ENCODE data around the gene PTPRJ. TPM values are rescaled to one million over a fixed set of nuclear protein-coding genes. Genes with fewer than 3 reads are reported as not detected.

Gene PTPRJ
- total and polyA plus RNA-seq, 4 donors = 4.1 to 24.7 (median 14.6) TPM

DNA sequence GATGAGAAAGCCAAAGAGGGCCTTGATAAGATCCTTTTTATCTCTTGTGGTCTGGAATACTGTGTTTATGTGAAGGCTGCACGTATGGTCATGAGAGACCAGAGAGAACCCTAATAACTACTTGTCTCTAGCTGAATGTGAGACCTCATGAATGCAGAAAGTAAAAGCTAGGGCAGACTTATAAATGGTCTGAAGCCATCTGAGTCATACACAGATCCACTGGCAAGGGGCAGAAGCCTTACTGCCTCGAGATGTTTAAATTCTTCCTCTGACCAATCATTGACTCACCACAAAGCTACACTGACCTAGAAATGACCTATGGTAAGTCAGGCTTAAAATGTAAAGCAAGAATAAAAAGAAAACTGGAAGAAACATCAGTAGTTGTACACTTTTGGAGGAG is 213.5 kb downstream of the PTPRJ start:
- no peak overlapping the region for H3K9ac ChIP-seq (ENCODE audit: low read depth in 1 of 2, low read length in 2 of 2)
- TF ChIP-seq GABPA (IDR thresholded peaks at IDR 0.05 in 1 of 2, conservative IDR thresholded peaks at IDR 0.05 in 1 of 2) (no peak), FOXA2 (IDR thresholded peaks at IDR 0.05) (no peak), EGR1 (IDR thresholded peaks at IDR 0.05; ENCODE audit: low read depth in 2 of 2) (no peak), TAF1 (conservative IDR thresholded peaks at IDR 0.05) (no peak), RXRA (IDR thresholded peaks at IDR 0.05) (no peak), HNF4G (IDR thresholded peaks at IDR 0.05) (no peak), FOXA1 (IDR thresholded peaks at IDR 0.05) (no peak), SP1 (IDR thresholded peaks at IDR 0.05) (no peak)
- TF ChIP-seq, protein P1, sequence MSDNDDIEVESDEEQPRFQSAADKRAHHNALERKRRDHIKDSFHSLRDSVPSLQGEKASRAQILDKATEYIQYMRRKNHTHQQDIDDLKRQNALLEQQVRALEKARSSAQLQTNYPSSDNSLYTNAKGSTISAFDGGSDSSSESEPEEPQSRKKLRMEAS (IDR thresholded peaks at IDR 0.05) = no peak
- TF ChIP-seq, protein P2, sequence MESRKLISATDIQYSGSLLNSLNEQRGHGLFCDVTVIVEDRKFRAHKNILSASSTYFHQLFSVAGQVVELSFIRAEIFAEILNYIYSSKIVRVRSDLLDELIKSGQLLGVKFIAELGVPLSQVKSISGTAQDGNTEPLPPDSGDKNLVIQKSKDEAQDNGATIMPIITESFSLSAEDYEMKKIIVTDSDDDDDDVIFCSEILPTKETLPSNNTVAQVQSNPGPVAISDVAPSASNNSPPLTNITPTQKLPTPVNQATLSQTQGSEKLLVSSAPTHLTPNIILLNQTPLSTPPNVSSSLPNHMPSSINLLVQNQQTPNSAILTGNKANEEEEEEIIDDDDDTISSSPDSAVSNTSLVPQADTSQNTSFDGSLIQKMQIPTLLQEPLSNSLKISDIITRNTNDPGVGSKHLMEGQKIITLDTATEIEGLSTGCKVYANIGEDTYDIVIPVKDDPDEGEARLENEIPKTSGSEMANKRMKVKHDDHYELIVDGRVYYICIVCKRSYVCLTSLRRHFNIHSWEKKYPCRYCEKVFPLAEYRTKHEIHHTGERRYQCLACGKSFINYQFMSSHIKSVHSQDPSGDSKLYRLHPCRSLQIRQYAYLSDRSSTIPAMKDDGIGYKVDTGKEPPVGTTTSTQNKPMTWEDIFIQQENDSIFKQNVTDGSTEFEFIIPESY (IDR thresholded peaks at IDR 0.05) = no peak
- TF ChIP-seq, protein P3, sequence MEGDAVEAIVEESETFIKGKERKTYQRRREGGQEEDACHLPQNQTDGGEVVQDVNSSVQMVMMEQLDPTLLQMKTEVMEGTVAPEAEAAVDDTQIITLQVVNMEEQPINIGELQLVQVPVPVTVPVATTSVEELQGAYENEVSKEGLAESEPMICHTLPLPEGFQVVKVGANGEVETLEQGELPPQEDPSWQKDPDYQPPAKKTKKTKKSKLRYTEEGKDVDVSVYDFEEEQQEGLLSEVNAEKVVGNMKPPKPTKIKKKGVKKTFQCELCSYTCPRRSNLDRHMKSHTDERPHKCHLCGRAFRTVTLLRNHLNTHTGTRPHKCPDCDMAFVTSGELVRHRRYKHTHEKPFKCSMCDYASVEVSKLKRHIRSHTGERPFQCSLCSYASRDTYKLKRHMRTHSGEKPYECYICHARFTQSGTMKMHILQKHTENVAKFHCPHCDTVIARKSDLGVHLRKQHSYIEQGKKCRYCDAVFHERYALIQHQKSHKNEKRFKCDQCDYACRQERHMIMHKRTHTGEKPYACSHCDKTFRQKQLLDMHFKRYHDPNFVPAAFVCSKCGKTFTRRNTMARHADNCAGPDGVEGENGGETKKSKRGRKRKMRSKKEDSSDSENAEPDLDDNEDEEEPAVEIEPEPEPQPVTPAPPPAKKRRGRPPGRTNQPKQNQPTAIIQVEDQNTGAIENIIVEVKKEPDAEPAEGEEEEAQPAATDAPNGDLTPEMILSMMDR (IDR thresholded peaks at IDR 0.05; ENCODE audit: low read depth, low read length, missing input control) = no peak
- TF ChIP-seq, protein P4, sequence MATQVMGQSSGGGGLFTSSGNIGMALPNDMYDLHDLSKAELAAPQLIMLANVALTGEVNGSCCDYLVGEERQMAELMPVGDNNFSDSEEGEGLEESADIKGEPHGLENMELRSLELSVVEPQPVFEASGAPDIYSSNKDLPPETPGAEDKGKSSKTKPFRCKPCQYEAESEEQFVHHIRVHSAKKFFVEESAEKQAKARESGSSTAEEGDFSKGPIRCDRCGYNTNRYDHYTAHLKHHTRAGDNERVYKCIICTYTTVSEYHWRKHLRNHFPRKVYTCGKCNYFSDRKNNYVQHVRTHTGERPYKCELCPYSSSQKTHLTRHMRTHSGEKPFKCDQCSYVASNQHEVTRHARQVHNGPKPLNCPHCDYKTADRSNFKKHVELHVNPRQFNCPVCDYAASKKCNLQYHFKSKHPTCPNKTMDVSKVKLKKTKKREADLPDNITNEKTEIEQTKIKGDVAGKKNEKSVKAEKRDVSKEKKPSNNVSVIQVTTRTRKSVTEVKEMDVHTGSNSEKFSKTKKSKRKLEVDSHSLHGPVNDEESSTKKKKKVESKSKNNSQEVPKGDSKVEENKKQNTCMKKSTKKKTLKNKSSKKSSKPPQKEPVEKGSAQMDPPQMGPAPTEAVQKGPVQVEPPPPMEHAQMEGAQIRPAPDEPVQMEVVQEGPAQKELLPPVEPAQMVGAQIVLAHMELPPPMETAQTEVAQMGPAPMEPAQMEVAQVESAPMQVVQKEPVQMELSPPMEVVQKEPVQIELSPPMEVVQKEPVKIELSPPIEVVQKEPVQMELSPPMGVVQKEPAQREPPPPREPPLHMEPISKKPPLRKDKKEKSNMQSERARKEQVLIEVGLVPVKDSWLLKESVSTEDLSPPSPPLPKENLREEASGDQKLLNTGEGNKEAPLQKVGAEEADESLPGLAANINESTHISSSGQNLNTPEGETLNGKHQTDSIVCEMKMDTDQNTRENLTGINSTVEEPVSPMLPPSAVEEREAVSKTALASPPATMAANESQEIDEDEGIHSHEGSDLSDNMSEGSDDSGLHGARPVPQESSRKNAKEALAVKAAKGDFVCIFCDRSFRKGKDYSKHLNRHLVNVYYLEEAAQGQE (IDR thresholded peaks at IDR 0.05) = no peak
- TF ChIP-seq, protein P5, sequence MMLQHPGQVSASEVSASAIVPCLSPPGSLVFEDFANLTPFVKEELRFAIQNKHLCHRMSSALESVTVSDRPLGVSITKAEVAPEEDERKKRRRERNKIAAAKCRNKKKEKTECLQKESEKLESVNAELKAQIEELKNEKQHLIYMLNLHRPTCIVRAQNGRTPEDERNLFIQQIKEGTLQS (IDR thresholded peaks at IDR 0.05) = no peak
- H3K4me1 ChIP-seq (ENCODE audit: control insufficient read depth in 4 of 4, insufficient read depth in 4 of 4, low read length in 3 of 4) = no peaks in the 10 kb centered on the region
- 51% methylated on average over 2 of the region's 2 CpGs for WGBS
- peaks cover 0 to 8% (median 4%) of the 10 kb centered on the region in 4 donors for H3K9me3 ChIP-seq (ENCODE audit: control insufficient read depth in 4 of 4, low read length in 3 of 4)
- H3K27me3 ChIP-seq (ENCODE audit: control insufficient read depth in 4 of 4, insufficient read depth in 4 of 4, low read length in 3 of 4) = peaks cover 0 to 7% (median 0%) of the 10 kb centered on the region in 4 donors
- no peaks in the 10 kb centered on the region for H3K36me3 ChIP-seq (ENCODE audit: control insufficient read depth in 4 of 4, insufficient read depth in 3 of 4, low read depth in 1 of 4, low read length in 3 of 4)
- no peak for DNase-seq (ENCODE audit: low spot score)
- no peak overlapping the region for H3K27ac ChIP-seq (ENCODE audit: low read depth in 1 of 2, low read length in 2 of 2)
- no peak overlapping the region for H3K4me3 ChIP-seq (ENCODE audit: low read depth in 1 of 3, low read length in 3 of 3)

DNA sequence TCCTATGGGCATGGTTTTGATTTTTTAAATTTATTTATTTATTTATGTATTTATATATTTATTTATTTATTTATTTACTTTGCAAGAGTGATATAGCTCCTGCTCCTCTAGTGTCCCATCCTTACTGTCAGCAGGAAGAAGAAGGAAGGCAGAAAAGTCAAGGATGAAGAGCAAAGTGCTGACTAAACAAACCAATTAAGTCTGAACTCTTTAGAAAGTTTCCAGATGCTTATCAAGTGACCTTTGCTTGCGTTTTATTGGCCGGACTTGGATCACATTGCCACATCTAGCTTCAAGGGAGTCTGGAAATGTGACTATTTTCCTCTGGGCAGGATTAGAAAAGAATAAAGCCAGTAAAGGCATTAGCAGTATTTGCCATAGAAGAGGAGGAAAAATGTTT is 227.5 kb downstream of the PTPRJ start:
- no peak overlapping the region for H3K27ac ChIP-seq (ENCODE audit: low read depth in 1 of 2, low read length in 2 of 2)
- no peak overlapping the region for H3K4me3 ChIP-seq (ENCODE audit: low read depth in 1 of 3, low read length in 3 of 3)
- H3K9ac ChIP-seq (ENCODE audit: low read depth in 1 of 2, low read length in 2 of 2) = no peak overlapping the region
- 66% methylated on average over 2 of the region's 2 CpGs for WGBS
- DNase-seq (ENCODE audit: low spot score) = no peak
- H3K27me3 ChIP-seq (ENCODE audit: control insufficient read depth in 4 of 4, insufficient read depth in 4 of 4, low read length in 3 of 4) = peaks cover 0 to 5% (median 0%) of the 10 kb centered on the region in 4 donors
- no peaks in the 10 kb centered on the region for H3K9me3 ChIP-seq (ENCODE audit: control insufficient read depth in 4 of 4, low read length in 3 of 4)
- no peaks in the 10 kb centered on the region for H3K4me1 ChIP-seq (ENCODE audit: control insufficient read depth in 4 of 4, insufficient read depth in 4 of 4, low read length in 3 of 4)
- no peaks in the 10 kb centered on the region for H3K36me3 ChIP-seq (ENCODE audit: control insufficient read depth in 4 of 4, insufficient read depth in 3 of 4, low read depth in 1 of 4, low read length in 3 of 4)
- TF ChIP-seq, protein P1 (IDR thresholded peaks at IDR 0.05) = no peak
- TF ChIP-seq, protein P4 (IDR thresholded peaks at IDR 0.05) = no peak
- TF ChIP-seq SP1 (IDR thresholded peaks at IDR 0.05) (no peak), JUND (IDR thresholded peaks at IDR 0.05) (no peak), EGR1 (IDR thresholded peaks at IDR 0.05; ENCODE audit: low read depth in 2 of 2) (no peak), HNF4A (conservative IDR thresholded peaks at IDR 0.05) (no peak), RAD21 (IDR thresholded peaks at IDR 0.05) (no peak), GABPA (IDR thresholded peaks at IDR 0.05 in 1 of 2, conservative IDR thresholded peaks at IDR 0.05 in 1 of 2) (no peak), FOXA1 (IDR thresholded peaks at IDR 0.05) (no peak)
- TF ChIP-seq, protein P3 (IDR thresholded peaks at IDR 0.05; ENCODE audit: low read depth, low read length, missing input control) = no peak
- TF ChIP-seq, protein P5 (IDR thresholded peaks at IDR 0.05) = no peak

All from liver (tissue), 9 donors.